ENCODE results near the gene KCNG4. TPM values are rescaled to one million over a fixed set of nuclear protein-coding genes. Genes with fewer than 3 reads are reported as not detected.

Gene KCNG4
- total RNA-seq, 1 donor from 2014 or later, result not detected

DNA sequence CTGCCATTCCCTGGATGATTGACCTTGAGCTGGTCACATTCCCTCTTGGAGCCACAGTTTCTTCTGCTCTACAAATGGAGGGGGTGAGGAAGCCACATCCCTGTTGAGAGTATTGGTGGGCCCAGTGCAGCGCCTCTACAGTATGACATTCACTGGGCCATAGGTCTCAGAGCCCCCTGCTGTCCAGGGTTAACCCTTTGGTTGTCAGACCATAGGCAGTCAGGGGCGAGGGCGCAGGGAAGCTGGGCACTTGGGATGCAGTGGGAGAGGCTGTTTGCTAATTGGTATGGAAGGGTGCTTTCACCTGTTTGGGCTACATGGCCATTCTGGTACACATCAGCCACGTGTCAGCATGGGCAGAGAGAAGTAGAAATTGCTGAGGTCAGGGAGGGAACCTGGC, 27.6 kb upstream of the KCNG4 start:
- TF ChIP-seq, protein P1, sequence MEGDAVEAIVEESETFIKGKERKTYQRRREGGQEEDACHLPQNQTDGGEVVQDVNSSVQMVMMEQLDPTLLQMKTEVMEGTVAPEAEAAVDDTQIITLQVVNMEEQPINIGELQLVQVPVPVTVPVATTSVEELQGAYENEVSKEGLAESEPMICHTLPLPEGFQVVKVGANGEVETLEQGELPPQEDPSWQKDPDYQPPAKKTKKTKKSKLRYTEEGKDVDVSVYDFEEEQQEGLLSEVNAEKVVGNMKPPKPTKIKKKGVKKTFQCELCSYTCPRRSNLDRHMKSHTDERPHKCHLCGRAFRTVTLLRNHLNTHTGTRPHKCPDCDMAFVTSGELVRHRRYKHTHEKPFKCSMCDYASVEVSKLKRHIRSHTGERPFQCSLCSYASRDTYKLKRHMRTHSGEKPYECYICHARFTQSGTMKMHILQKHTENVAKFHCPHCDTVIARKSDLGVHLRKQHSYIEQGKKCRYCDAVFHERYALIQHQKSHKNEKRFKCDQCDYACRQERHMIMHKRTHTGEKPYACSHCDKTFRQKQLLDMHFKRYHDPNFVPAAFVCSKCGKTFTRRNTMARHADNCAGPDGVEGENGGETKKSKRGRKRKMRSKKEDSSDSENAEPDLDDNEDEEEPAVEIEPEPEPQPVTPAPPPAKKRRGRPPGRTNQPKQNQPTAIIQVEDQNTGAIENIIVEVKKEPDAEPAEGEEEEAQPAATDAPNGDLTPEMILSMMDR (IDR thresholded peaks at IDR 0.05), result no peak
- Mint-ChIP-seq H3K36me3 (ENCODE audit: unreplicated experiment) (no peaks in the 10 kb centered on the region), H3K27me3 (ENCODE audit: unreplicated experiment) (peaks cover 45% of the 10 kb centered on the region), H3K9me3 (ENCODE audit: unreplicated experiment) (no peaks in the 10 kb centered on the region), H3K4me1 (ENCODE audit: unreplicated experiment) (no peaks in the 10 kb centered on the region), H3K27ac (ENCODE audit: unreplicated experiment) (no peak overlapping the region), H3K4me3 (ENCODE audit: unreplicated experiment) (no peak overlapping the region)
- no peak for DNase-seq (ENCODE audit: extremely low spot score, unreplicated experiment)

DNA sequence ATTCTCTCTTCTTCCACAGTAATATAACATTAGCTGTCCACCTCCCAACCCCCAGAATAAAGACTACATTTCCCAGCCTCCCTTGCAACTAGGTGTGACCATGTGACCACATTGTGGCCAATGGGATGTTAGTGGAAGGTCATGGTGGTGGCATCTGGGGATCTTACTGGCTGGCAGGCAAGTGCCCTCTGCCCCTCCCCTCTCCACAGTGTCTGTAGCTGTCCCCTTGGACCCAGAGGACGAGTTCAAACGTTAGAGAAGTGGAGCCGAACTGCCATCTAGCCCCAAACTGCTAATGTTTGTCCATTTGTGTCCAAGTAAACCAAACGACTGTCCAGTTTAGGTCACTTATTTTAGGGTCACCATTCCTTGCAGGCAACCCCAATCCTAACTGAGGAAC, 26.6 kb upstream of the KCNG4 start:
- Mint-ChIP-seq H3K9me3 (ENCODE audit: unreplicated experiment) (no peaks in the 10 kb centered on the region), H3K4me1 (ENCODE audit: unreplicated experiment) (no peaks in the 10 kb centered on the region), H3K27me3 (ENCODE audit: unreplicated experiment) (peaks cover 51% of the 10 kb centered on the region), H3K4me3 (ENCODE audit: unreplicated experiment) (no peak overlapping the region), H3K27ac (ENCODE audit: unreplicated experiment) (no peak overlapping the region), H3K36me3 (ENCODE audit: unreplicated experiment) (no peaks in the 10 kb centered on the region)
- TF ChIP-seq, protein P1 (IDR thresholded peaks at IDR 0.05), result no peak
- no peak for DNase-seq (ENCODE audit: extremely low spot score, unreplicated experiment)

DNA sequence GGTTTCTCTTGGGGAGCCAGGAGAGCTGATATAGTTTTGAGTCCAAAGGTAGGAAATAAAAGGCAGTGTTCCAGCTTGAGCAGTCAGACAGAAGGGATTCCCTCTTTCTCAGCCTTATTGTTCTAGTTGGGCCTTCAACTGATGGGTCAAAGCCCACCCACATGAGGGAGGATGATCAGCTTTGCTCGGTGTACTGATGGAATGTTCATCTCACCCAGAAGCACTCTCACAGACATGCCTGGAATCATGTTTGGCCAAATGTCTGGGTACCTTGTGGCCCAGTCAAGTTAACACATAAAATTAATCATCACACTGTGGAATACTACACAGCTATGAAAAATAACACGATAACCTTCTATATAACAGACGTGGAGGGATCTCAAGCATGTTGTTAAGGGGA, 23.1 kb upstream of the KCNG4 start:
- peaks cover 53% of the 10 kb centered on the region for H3K27me3 Mint-ChIP-seq (ENCODE audit: unreplicated experiment)

DNA sequence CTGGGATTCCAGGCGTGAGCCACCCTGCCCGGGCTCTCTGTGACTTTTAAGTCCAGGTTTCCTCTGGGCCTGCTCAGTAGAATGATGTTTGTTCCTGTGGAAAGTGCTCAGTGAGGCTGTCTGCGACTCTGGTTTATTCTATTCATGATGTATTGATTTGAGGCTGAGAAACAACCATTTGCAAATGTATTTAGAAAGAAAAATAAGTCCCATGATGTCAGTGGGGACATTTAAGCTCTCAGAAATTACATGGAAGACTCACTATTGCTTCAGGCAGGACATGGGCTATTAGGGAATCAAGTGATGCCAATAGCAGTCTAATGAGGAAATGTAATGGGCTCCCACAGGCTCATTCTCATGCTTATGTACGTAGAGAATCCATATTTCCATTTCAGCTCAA, 22.2 kb upstream of the KCNG4 start:
- TF ChIP-seq, protein P1 (IDR thresholded peaks at IDR 0.05), result no peak
- Mint-ChIP-seq H3K27me3 (ENCODE audit: unreplicated experiment) (peaks cover 55% of the 10 kb centered on the region), H3K4me3 (ENCODE audit: unreplicated experiment) (no peak overlapping the region), H3K36me3 (ENCODE audit: unreplicated experiment) (no peaks in the 10 kb centered on the region), H3K4me1 (ENCODE audit: unreplicated experiment) (no peaks in the 10 kb centered on the region), H3K27ac (ENCODE audit: unreplicated experiment) (no peak overlapping the region), H3K9me3 (ENCODE audit: unreplicated experiment) (no peaks in the 10 kb centered on the region)
- no peak for DNase-seq (ENCODE audit: extremely low spot score, unreplicated experiment)

More for the DNA sequence above, 23.1 kb upstream of the KCNG4 start:
- TF ChIP-seq, protein P1 (IDR thresholded peaks at IDR 0.05), result no peak
- no peak for DNase-seq (ENCODE audit: extremely low spot score, unreplicated experiment)
- Mint-ChIP-seq H3K9me3 (ENCODE audit: unreplicated experiment) (no peaks in the 10 kb centered on the region), H3K4me1 (ENCODE audit: unreplicated experiment) (no peaks in the 10 kb centered on the region), H3K4me3 (ENCODE audit: unreplicated experiment) (no peak overlapping the region), H3K27ac (ENCODE audit: unreplicated experiment) (no peak overlapping the region), H3K36me3 (ENCODE audit: unreplicated experiment) (no peaks in the 10 kb centered on the region)

DNA sequence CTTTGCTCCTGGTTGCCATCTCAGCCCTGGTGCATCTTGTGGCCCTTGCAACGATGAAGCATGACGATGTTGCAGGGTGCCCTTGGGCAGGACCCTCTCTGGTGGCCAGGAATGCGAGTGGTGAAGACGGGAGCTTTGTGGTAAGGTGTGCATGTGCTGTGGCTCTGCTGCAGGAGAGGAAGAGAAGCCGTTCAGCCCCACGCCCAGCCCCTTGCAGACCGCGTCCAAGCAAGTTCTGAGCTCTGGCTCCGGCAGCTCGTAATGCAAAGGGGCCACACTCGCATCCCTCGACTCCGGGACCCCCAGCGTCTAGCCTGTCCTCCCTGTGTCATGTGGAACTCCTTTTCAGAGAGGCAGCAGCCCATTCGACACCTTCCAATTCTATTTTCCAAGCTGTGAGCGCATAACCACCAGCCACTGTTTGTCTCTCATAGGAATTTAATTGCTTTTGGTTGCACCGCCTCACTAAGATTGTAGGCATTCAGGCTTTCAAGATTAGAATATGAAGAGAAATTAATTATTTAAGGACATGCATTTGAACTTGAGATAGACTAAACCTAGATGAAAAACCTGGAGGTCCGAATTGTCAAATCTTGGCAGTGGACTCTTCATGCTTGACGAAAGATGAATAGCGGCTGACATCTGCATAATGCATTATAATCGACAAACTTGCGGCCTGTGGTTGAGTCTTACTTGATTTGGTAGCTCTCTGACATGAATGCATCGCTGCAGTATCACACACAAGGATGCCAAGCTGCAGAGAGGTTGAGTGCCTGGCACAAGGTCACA, 21.1 kb upstream of the KCNG4 start:
- Mint-ChIP-seq H3K36me3 (ENCODE audit: unreplicated experiment) (no peaks in the 10 kb centered on the region), H3K9me3 (ENCODE audit: unreplicated experiment) (no peaks in the 10 kb centered on the region)

More for the DNA sequence above, 21.1 kb upstream of the KCNG4 start:
- Mint-ChIP-seq H3K4me1 (ENCODE audit: unreplicated experiment) (no peaks in the 10 kb centered on the region), H3K27ac (ENCODE audit: unreplicated experiment) (no peak overlapping the region), H3K4me3 (ENCODE audit: unreplicated experiment) (no peak overlapping the region), H3K27me3 (ENCODE audit: unreplicated experiment) (peaks cover 54% of the 10 kb centered on the region)
- TF ChIP-seq, protein P1 (IDR thresholded peaks at IDR 0.05), result no peak
- no peak for DNase-seq (ENCODE audit: extremely low spot score, unreplicated experiment)
